ENCODE measurements around the gene HELZ. TPM values are rescaled to one million over a fixed set of nuclear protein-coding genes. Genes with fewer than 3 reads are reported as not detected.
"Not testable (repeated sequence)": the region's sequence is repeated elsewhere in the genome, so short reads cannot be mapped to it uniquely, and the experiment has no call there.

HELZ gene
- total and polyA plus RNA-seq, 4 donors, result 14.6 to 71.6 (median 33.9) TPM

DNA sequence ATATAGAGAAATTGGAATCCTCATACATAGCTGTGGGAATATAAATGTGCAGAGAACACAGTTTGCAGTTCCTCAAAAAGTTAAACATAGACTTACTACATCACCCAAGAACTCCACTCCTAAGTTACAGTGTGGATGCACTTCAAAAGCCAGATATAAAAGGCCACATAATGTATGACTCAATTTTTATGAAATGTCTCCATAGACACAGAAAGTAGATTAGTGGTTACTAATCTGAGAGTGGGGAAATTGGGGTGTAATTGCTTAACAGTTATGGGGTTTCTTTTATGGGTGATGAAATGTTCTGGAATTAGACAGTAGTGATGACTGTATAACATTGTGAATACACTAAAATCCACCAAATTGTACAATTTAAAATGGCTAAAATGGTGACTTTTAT lies 139.8 kb downstream of the HELZ start:
- peaks cover 22% of the 10 kb centered on the region for H3K36me3 ChIP-seq (ENCODE audit: control insufficient read depth, insufficient read depth, low read length)

DNA sequence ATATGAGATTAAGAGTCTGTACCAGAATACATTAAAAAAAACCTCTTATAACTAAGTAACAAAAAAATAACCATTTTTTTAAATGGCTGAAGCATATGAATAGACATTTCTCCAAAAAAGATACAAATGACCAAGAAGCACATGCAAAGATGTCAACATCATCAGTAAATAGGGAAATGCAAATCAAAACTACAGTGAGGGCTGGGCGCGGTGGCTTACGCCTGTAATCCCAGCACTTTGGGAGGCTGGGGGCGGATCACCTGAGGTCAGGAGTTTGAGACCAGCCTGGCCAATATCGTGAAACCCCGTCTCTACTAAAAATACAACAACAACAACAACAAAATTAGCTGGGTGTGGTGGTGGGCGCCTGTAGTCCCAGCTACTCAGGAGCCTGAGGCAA lies 140.4 kb downstream of the HELZ start:
- H3K9me3 ChIP-seq (ENCODE audit: control insufficient read depth, insufficient read depth, low read length); H3K4me1 ChIP-seq (ENCODE audit: control insufficient read depth, insufficient read depth, low read length); H3K27me3 ChIP-seq (ENCODE audit: control insufficient read depth, insufficient read depth, low read length); H3K27ac ChIP-seq (ENCODE audit: low read depth, low read length); H3K4me3 ChIP-seq (ENCODE audit: low read depth, low read length); DNase-seq (ENCODE audit: low read depth in 4 of 6, low spot score in 6 of 6): not testable (repeated sequence)
- 100% methylated on average over 2 of the region's 7 CpGs for WGBS (ENCODE audit: insufficient coverage)
- peaks cover 22% of the 10 kb centered on the region for H3K36me3 ChIP-seq (ENCODE audit: control insufficient read depth, insufficient read depth, low read length)

More for the DNA sequence above, 139.8 kb downstream of the HELZ start:
- H3K9me3 ChIP-seq (ENCODE audit: control insufficient read depth, insufficient read depth, low read length), result no peaks in the 10 kb centered on the region
- no peaks in the 10 kb centered on the region for H3K4me1 ChIP-seq (ENCODE audit: control insufficient read depth, insufficient read depth, low read length)
- no peak for DNase-seq (ENCODE audit: low read depth in 4 of 6, low spot score in 6 of 6)
- H3K27me3 ChIP-seq (ENCODE audit: control insufficient read depth, insufficient read depth, low read length), result no peaks in the 10 kb centered on the region
- no peak overlapping the region for H3K4me3 ChIP-seq (ENCODE audit: low read depth, low read length)
- no peak overlapping the region for H3K27ac ChIP-seq (ENCODE audit: low read depth, low read length)

DNA sequence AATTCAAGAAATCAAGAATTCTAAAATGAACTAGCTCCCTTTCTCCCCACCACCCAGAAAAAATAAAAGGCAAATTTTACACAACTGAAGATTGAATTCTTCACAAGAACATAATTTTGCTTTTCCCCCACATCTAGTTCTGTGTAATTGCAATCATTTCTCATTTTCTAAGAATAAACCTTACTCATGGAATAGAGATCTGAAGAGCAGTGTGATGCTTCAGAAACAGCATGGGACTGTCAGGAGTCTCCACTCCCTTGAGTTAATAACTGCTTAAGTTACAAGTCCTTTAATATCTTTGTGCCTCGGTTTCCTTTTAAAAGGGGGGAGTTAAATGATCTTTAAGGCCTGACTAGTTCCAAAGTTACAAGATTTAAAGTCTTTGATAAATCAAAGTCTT lies 147.0 kb downstream of the HELZ start:
- DNase-seq (ENCODE audit: low read depth in 4 of 6, low spot score in 6 of 6), result no peak
- no peaks in the 10 kb centered on the region for H3K27me3 ChIP-seq (ENCODE audit: control insufficient read depth, insufficient read depth, low read length)
- WGBS (ENCODE audit: insufficient coverage), result no CpG with 5 or more reads among the region's 1 CpG
- H3K27ac ChIP-seq (ENCODE audit: low read depth, low read length), result no peak overlapping the region
- no peaks in the 10 kb centered on the region for H3K4me1 ChIP-seq (ENCODE audit: control insufficient read depth, insufficient read depth, low read length)
- H3K4me3 ChIP-seq (ENCODE audit: low read depth, low read length), result no peak overlapping the region
- H3K9me3 ChIP-seq (ENCODE audit: control insufficient read depth, insufficient read depth, low read length), result no peaks in the 10 kb centered on the region
- H3K36me3 ChIP-seq (ENCODE audit: control insufficient read depth, insufficient read depth, low read length), result peaks cover 3% of the 10 kb centered on the region

DNA sequence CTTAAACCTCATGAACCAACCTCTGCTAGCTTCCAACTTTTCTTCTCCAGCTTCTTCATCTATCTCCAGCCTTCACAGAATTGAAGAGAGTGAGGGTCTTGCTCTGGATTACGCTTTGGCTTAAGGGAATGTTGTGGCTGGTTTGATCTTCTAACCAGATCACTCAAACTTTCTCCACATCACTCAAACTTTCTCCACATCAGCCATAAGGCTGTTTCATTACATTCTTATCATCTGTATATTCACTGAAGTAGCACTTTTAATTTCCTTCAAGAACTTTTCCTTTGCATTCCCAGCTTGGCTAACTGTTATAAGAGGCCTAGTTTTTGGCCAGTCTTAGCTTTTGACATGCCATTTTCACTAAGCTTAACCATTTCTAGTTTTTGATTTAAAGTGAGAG lies 148.4 kb downstream of the HELZ start:
- H3K27ac ChIP-seq (ENCODE audit: low read depth, low read length), result no peak overlapping the region
- H3K36me3 ChIP-seq (ENCODE audit: control insufficient read depth, insufficient read depth, low read length), result peaks cover 3% of the 10 kb centered on the region
- H3K27me3 ChIP-seq (ENCODE audit: control insufficient read depth, insufficient read depth, low read length), result no peaks in the 10 kb centered on the region
- H3K4me1 ChIP-seq (ENCODE audit: control insufficient read depth, insufficient read depth, low read length), result no peaks in the 10 kb centered on the region
- no peak for DNase-seq (ENCODE audit: low read depth in 4 of 6, low spot score in 6 of 6)
- WGBS (ENCODE audit: insufficient coverage), result no CpG with 5 or more reads among the region's 1 CpG
- no peaks in the 10 kb centered on the region for H3K9me3 ChIP-seq (ENCODE audit: control insufficient read depth, insufficient read depth, low read length)
- H3K4me3 ChIP-seq (ENCODE audit: low read depth, low read length), result no peak overlapping the region

DNA sequence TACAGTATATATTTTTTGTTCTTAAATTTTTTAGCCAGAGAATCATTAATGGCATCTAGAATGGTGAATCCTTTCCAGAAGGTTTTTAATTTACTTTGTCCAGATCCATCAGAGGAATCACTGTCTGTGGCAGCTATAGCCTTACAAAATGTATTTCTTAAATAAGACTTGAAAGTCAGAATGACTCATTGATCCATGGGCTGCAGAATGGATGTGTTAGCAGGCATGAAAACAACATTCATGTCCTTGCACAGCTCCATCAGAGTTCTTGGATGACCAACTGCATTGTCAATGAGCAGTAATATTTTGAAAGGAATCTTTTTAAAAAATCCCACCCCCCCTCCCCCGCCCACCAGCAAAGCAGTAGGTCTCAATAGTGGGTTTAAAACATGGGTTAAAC lies 149.2 kb downstream of the HELZ start:
- Histone ChIP-seq H3K27me3 (ENCODE audit: control insufficient read depth, insufficient read depth, low read length) (no peaks in the 10 kb centered on the region), H3K9me3 (ENCODE audit: control insufficient read depth, insufficient read depth, low read length) (no peaks in the 10 kb centered on the region), H3K4me3 (ENCODE audit: low read depth, low read length) (no peak overlapping the region), H3K36me3 (ENCODE audit: control insufficient read depth, insufficient read depth, low read length) (peaks cover 3% of the 10 kb centered on the region), H3K4me1 (ENCODE audit: control insufficient read depth, insufficient read depth, low read length) (no peaks in the 10 kb centered on the region), H3K27ac (ENCODE audit: low read depth, low read length) (no peak overlapping the region)
- no peak for DNase-seq (ENCODE audit: low read depth in 4 of 6, low spot score in 6 of 6)
- WGBS (ENCODE audit: insufficient coverage), result no CpG with 5 or more reads among the region's 1 CpG

DNA sequence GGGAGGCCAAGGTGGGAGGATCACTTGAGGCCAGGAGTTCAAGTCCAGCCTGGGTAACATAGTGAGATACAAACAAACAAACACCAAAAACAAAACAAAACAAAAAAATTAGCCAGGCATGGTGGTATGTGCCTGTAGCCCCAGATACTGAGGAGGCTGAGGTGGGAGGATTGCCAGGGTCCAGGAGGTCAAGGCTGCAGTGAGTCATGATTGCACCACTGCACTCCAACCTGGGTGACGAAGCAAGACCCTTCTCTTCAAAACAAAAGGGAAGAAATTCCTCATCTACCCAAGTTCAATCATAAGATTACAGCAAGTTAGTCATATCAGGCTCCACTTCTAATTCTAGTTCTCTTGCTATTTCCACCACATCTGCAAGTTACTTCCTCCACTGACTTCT lies 149.7 kb downstream of the HELZ start:
- not testable (repeated sequence) for H3K27me3 ChIP-seq (ENCODE audit: control insufficient read depth, insufficient read depth, low read length); H3K4me3 ChIP-seq (ENCODE audit: low read depth, low read length); H3K27ac ChIP-seq (ENCODE audit: low read depth, low read length); H3K36me3 ChIP-seq (ENCODE audit: control insufficient read depth, insufficient read depth, low read length); H3K9me3 ChIP-seq (ENCODE audit: control insufficient read depth, insufficient read depth, low read length); DNase-seq (ENCODE audit: low read depth in 4 of 6, low spot score in 6 of 6); H3K4me1 ChIP-seq (ENCODE audit: control insufficient read depth, insufficient read depth, low read length)
- WGBS (ENCODE audit: insufficient coverage), result 67% methylated on average over 1 of the region's 1 CpG

DNA sequence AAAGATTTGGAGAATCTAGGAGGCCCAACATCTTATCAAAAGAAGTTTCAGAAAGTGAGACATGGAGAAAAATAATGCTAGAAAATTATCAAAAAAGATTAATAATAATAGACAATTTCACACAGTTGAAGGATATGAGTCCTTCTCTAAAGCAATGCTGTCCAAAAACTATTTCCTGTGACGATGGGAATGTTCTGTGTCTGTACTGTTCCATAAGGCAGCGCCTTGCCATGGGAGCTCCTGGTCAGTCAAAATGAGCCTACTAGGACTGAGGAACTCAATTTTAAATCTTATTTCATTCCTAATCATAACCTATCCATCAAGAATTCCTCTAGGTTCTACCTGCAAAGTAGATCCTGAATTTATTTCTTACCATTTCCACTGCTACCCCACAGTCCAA lies 151.6 kb downstream of the HELZ start:
- Histone ChIP-seq H3K4me3 (ENCODE audit: low read depth, low read length) (no peak overlapping the region), H3K27ac (ENCODE audit: low read depth, low read length) (no peak overlapping the region), H3K4me1 (ENCODE audit: control insufficient read depth, insufficient read depth, low read length) (no peaks in the 10 kb centered on the region), H3K9me3 (ENCODE audit: control insufficient read depth, insufficient read depth, low read length) (no peaks in the 10 kb centered on the region), H3K27me3 (ENCODE audit: control insufficient read depth, insufficient read depth, low read length) (no peaks in the 10 kb centered on the region), H3K36me3 (ENCODE audit: control insufficient read depth, insufficient read depth, low read length) (peaks cover 3% of the 10 kb centered on the region)
- WGBS (ENCODE audit: insufficient coverage), result 100% methylated on average over 2 of the region's 2 CpGs
- no peak for DNase-seq (ENCODE audit: low read depth in 4 of 6, low spot score in 6 of 6)

DNA sequence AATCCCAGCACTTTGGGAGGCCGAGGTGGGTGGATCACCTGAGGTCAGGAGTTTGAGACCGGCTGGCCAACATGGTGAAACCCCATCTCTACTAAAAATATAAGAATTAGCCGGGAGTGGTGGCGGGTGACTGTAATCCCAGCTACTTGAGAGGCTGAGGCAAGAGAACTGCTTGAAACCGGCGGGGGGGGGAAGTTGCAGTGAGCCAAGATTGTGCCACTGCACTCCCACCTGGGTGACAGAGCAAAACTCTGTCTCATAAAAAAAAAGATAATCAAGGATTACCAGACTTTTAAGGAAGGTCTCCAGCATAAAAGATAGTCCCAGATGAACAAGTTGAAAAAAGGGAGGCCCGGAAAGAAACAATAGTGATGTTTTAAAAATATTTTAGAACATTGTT lies 152.3 kb downstream of the HELZ start:
- H3K4me1 ChIP-seq (ENCODE audit: control insufficient read depth, insufficient read depth, low read length); H3K36me3 ChIP-seq (ENCODE audit: control insufficient read depth, insufficient read depth, low read length); H3K4me3 ChIP-seq (ENCODE audit: low read depth, low read length); H3K27ac ChIP-seq (ENCODE audit: low read depth, low read length); H3K27me3 ChIP-seq (ENCODE audit: control insufficient read depth, insufficient read depth, low read length); H3K9me3 ChIP-seq (ENCODE audit: control insufficient read depth, insufficient read depth, low read length); DNase-seq (ENCODE audit: low read depth in 4 of 6, low spot score in 6 of 6): not testable (repeated sequence)
- 100% methylated on average over 1 of the region's 7 CpGs for WGBS (ENCODE audit: insufficient coverage)

DNA sequence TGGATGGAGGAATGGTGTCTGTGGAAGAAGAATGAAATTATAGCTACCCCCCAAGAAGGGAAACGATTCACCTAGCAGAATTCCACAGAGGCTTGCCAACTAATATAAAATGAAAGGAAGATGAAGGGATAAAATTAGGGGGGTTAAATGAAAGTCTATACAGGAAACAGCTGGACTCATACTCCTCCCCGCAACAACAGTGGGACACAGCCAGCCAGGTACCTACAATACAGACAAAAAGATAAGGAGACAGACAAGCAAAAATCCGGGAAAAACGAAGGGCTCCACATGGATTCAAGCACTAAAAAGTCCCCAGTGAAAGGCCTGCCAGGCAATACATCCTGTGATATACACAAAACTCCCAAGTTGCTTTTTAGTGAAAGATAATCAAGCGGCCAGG lies 152.7 kb downstream of the HELZ start:
- DNase-seq (ENCODE audit: low read depth in 4 of 6, low spot score in 6 of 6), result no peak
- Histone ChIP-seq H3K4me3 (ENCODE audit: low read depth, low read length) (no peak overlapping the region), H3K27me3 (ENCODE audit: control insufficient read depth, insufficient read depth, low read length) (no peaks in the 10 kb centered on the region), H3K4me1 (ENCODE audit: control insufficient read depth, insufficient read depth, low read length) (no peaks in the 10 kb centered on the region), H3K27ac (ENCODE audit: low read depth, low read length) (no peak overlapping the region), H3K36me3 (ENCODE audit: control insufficient read depth, insufficient read depth, low read length) (peaks cover 3% of the 10 kb centered on the region), H3K9me3 (ENCODE audit: control insufficient read depth, insufficient read depth, low read length) (no peaks in the 10 kb centered on the region)
- WGBS (ENCODE audit: insufficient coverage), result 100% methylated on average over 4 of the region's 5 CpGs

DNA sequence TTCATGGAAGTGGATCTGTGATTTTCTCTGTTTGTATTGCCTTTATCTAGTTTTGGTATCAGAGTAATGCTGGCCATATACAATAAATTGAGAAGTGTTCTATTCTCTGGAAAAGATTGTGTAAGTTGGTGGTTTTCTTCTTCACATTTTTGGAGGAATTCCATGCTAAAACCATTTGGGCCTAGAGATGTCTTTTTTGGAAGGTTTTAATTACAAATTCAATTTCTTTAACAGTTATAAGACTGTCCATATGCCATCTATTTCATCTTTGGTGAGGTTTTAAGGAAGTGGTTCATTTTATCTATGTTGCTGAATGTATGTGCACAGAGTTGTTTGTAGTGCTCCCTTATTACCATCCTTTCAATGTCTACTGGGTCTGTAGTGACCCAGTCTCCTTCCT lies 154.7 kb downstream of the HELZ start:
- Histone ChIP-seq H3K36me3 (ENCODE audit: control insufficient read depth, insufficient read depth, low read length) (peaks cover 7% of the 10 kb centered on the region), H3K4me1 (ENCODE audit: control insufficient read depth, insufficient read depth, low read length) (no peaks in the 10 kb centered on the region), H3K27ac (ENCODE audit: low read depth, low read length) (no peak overlapping the region), H3K9me3 (ENCODE audit: control insufficient read depth, insufficient read depth, low read length) (no peaks in the 10 kb centered on the region), H3K27me3 (ENCODE audit: control insufficient read depth, insufficient read depth, low read length) (no peaks in the 10 kb centered on the region), H3K4me3 (ENCODE audit: low read depth, low read length) (no peak overlapping the region)
- DNase-seq (ENCODE audit: low read depth in 4 of 6, low spot score in 6 of 6), result peak in 1 of 6 donors; percentile 47
